ENCODE data around the gene CCT7. TPM values are rescaled to one million over a fixed set of nuclear protein-coding genes. Genes with fewer than 3 reads are reported as not detected.

CCT7 gene
- total RNA-seq, 1 experiment from 2014 or later: 637 TPM

- no peak for TF ChIP-seq SP1 (IDR thresholded peaks at IDR 0.05; ENCODE audit: low read depth)
- TF ChIP-seq EGR1 (IDR thresholded peaks at IDR 0.05; ENCODE audit: low read depth): no peak
- no peak for TF ChIP-seq SIN3A (IDR thresholded peaks at IDR 0.05; ENCODE audit: low read depth)
- peak in 2 of 3 experiments; percentile 31 to 47; a peak in 4 of 6 replicates for TF ChIP-seq CTCF (IDR thresholded peaks at IDR 0.05 in 2 of 3, conservative IDR thresholded peaks at IDR 0.05 in 1 of 3; ENCODE audit: borderline replicate concordance in 1 of 3, insufficient read depth in 1 of 3, low read depth in 2 of 3, low read length in 2 of 3)
- no peak for TF ChIP-seq EZH2 (IDR thresholded peaks at IDR 0.05)
- no peak for TF ChIP-seq REST (IDR thresholded peaks at IDR 0.05; ENCODE audit: low read depth)
- TF ChIP-seq POLR2AphosphoS5 (IDR thresholded peaks at IDR 0.05; ENCODE audit: low read depth, low read length): no peak
- no peak for TF ChIP-seq POLR2A (IDR thresholded peaks at IDR 0.05; ENCODE audit: borderline replicate concordance, extremely low read depth, insufficient read depth, insufficient read length)
- TF ChIP-seq YY1 (IDR thresholded peaks at IDR 0.05; ENCODE audit: extremely low read depth, insufficient replicate concordance, low read depth, low read length): no peak
- TF ChIP-seq ATF3 (IDR thresholded peaks at IDR 0.05): no peak
- TF ChIP-seq ZNF274 (IDR thresholded peaks at IDR 0.05; ENCODE audit: low read depth, low read length): no peak
- TF ChIP-seq RAD21 (IDR thresholded peaks at IDR 0.05; ENCODE audit: low read depth): peak; percentile 56
- TF ChIP-seq MAX (IDR thresholded peaks at IDR 0.05): no peak
- no TSS peak for BruUV-seq (replicated peaks)
- peak; percentile 68 for ATAC-seq
- no peaks in the 10 kb centered on the region for H3K4me1 ChIP-seq (ENCODE audit: control insufficient read depth in 1 of 2, insufficient read depth in 2 of 2, low read length in 2 of 2)
- no peaks in the 10 kb centered on the region for H4K20me1 ChIP-seq (ENCODE audit: insufficient read depth)
- no peak for DNase-seq (ENCODE audit: low read depth, low spot score)
- H3K36me3 ChIP-seq (ENCODE audit: control insufficient read depth in 1 of 2, insufficient read depth in 2 of 2, low read length in 2 of 2): peaks cover 15 to 16% of the 10 kb centered on the region in 2 experiments; a peak in 3 of 4 replicates
- intact Hi-C loops (cut with micrococcal nuclease): no loop called here
- no peaks in the 10 kb centered on the region for H3K9me2 ChIP-seq (ENCODE audit: insufficient read depth)
- RAD21 ChIA-PET (ENCODE audit: low non-redundant PET in 1 of 2, low total read pairs in 2 of 2, uncharacterized antibody in 2 of 2, unreplicated experiment in 2 of 2): no interaction called here
- CTCF ChIA-PET: no interaction called here
- no peaks in the 10 kb centered on the region for H3K9me3 ChIP-seq (ENCODE audit: control insufficient read depth in 1 of 2, insufficient read depth in 1 of 2, low read depth in 1 of 2, low read length in 2 of 2)
- POLR2A ChIA-PET: no interaction called here
- H3K9ac ChIP-seq (ENCODE audit: low read length): no peak overlapping the region
- H3K79me2 ChIP-seq (ENCODE audit: insufficient read depth, low read length): no peaks in the 10 kb centered on the region; the same call in 1 of the 2 replicates
- no peak overlapping the region for H3K4me3 ChIP-seq (replicated peaks in 1 of 2; ENCODE audit: low read depth in 1 of 2, low read length in 2 of 2)
- H2AFZ ChIP-seq (ENCODE audit: low read depth, low read length, poor library complexity, severe bottlenecking): no peak overlapping the region
- no peaks in the 10 kb centered on the region for H3K27me3 ChIP-seq (ENCODE audit: insufficient read depth, low read length)
- no peak overlapping the region for H3K27ac ChIP-seq (ENCODE audit: low read depth, low read length)
- no peak overlapping the region for H3K4me2 ChIP-seq (ENCODE audit: low read length)
These were observed 26.4 kb downstream of the CCT7 start for GRCh38 chr2:73260338-73260984.

Data from HCT116 (cell line).